GM20431 (cell line): ENCODE results near the gene TMEM39A.

Source experiments
- in situ Hi-C: fragments of 300-500 bp; cut with MseI, MboI; formaldehyde crosslinking; loops from one replicate; pipeline ENCODE4 v1.15.0; 2020; ENCODE audit warnings: low sequenced_read_pairs; ENCODE audit not compliant: unreplicated experiment

TMEM39A gene

GRCh38 chr3:119463171-119464169, at the start of gene TMEM39A:
TMEM39A (minus strand) TSS chr3:119463615; CDS start chr3:119462074, 1,541 bp downstream.
- in situ Hi-C loops = no loop called here

DNA sequence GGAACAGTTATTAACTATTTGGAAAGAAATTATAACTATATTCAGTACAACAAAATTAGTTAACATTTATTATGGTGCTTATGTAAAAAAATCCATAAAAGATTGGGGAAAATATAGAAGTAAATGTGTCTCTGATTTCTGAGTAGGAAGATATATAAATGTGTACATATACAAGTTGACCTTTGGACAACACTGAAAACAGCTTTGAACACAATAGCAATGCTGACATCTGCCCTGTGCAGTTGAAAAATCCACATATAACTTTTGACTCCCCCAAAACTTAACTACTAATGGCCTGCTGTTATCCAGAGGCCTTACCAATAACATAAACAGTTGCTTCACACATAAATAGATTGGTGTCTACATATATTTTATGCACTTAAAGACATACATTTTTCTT, 47.3 kb upstream of the TMEM39A start:
- in situ Hi-C loops = no loop called here

GRCh38 chr3:119508172-119508845, 44.9 kb upstream of the TMEM39A start:
- in situ Hi-C loops = no loop called here

GRCh38 chr3:119507404-119507803, 44.0 kb upstream of the TMEM39A start:
- in situ Hi-C loops = no loop called here

- in situ Hi-C loops = no loop called here
These were observed 43.2 kb upstream of the TMEM39A start for GRCh38 chr3:119506631-119507030.

GRCh38 chr3:119500901-119501300, 37.5 kb upstream of the TMEM39A start:
- in situ Hi-C loops = no loop called here

DNA sequence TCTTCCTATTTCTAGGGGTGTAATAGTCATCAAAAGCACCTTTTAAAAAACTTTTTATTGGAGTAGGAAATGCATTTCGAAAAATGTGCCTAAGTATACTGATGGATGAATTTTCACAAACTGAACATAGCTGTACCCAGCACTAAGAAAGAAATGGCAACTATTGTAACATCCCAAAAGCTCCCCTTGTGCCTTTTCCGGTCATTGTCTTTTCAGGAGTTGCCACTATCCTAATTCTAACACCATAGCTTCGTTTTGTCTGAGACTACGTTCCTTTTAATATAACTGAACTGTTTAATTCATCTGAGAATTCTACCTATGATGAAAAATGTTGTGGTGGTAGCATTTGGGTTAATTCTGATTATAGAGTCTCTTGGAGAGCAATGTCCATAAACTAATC, 36.9 kb upstream of the TMEM39A start:
- in situ Hi-C loops = no loop called here

- in situ Hi-C loops = no loop called here
These were observed 35.0 kb upstream of the TMEM39A start, which contains the start of gene TIMMDC1 for GRCh38 chr3:119498186-119499011. TIMMDC1 (plus strand) TSS chr3:119498547; CDS start chr3:119498734, 187 bp downstream.

- in situ Hi-C loops = no loop called here
These were observed 34.4 kb upstream of the TMEM39A start for GRCh38 chr3:119497820-119498185.

DNA sequence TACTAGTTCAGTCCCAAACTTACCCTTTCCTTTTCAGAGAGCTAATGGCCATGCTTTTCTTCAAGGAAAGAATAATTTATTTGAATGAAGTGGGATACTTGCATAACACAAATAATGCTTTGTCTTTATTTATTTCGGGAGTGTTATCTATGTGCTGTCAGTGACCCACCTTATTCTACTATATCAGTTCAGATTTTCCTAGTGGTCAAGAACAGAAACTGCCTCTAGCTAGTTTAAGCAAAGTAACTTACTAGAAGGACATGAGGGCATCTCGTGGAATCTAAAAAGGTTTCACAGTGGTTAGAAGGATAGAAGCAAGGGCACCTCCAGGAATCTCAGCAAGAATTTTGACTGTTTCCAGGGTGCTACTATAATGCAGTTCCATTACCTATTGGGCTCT, 31.2 kb upstream of the TMEM39A start:
- in situ Hi-C loops = no loop called here

DNA sequence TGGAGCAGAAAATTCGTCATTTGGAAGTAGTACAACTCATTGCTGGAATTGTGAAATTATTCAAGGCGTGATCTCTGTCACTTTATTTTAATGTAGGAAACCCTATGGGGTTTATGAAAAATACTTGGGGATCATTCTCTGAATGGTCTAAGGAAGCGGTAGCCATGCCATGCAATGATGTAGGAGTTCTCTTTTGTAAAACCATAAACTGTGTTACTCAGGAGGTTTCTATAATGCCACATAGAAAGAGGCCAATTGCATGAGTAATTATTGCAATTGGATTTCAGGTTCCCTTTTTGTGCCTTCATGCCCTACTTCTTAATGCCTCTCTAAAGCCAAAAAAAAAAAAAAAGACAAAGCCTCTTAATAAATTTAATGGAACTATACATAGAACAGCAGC, 29.4 kb upstream of the TMEM39A start:
- in situ Hi-C loops = no loop called here

GRCh38 chr3:119492128-119492527, 28.7 kb upstream of the TMEM39A start:
- in situ Hi-C loops = no loop called here

- in situ Hi-C loops = no loop called here
These were observed 26.7 kb upstream of the TMEM39A start for GRCh38 chr3:119490153-119490552.

GRCh38 chr3:119485563-119485962, 22.1 kb upstream of the TMEM39A start:
- in situ Hi-C loops = no loop called here

DNA sequence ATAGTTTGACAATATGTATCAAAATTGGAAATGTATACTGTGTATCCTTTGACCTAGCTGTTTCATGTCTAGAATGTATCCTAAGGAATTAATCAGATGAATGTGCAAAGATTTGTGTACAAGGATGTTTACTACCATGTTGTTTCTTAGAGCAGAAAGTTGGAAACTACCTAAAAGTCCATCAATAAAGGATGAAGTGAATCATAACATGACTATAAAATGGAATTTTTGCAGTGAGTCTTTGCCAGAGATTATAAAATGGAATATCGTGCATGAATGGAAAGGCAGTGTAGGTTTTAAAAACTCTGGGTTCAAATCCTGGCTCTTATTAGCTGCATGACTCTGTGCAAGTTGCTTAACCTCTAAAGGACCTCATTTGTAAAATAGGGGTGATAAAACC, 19.7 kb upstream of the TMEM39A start:
- in situ Hi-C loops = no loop called here

- in situ Hi-C loops = no loop called here
These were observed 17.7 kb upstream of the TMEM39A start for GRCh38 chr3:119481079-119481478.

DNA sequence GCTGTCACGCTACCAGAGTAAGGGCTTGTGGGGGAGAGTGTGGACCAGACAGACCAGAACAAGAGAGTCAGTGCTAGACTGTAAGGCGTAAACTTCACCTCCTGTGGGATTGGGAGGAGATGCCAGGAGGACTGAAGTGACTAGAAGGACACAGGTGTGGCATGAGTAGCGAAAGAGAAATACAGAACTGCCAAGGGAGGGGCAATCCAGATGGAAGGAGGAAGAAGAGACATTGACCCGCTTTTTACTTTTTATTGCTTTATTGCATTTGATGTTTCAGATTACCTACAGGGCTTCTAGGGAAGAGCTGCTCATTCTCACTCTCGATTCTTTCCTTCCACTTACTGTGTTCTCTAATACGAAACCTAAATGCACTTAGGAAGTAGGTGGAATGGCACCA, 7.5 kb upstream of the TMEM39A start:
- in situ Hi-C loops = no loop called here

- in situ Hi-C loops = no loop called here
These were observed 6.2 kb upstream of the TMEM39A start for GRCh38 chr3:119469418-119470189.

GRCh38 chr3:119468041-119468440, 4.6 kb upstream of the TMEM39A start:
- in situ Hi-C loops = no loop called here

GRCh38 chr3:119457246-119457645, 6.2 kb downstream of the TMEM39A start:
- in situ Hi-C loops = no loop called here
